NT2/D1 (cell line): ENCODE measurements around the gene TMEM179.

ENCODE experiments used
- SUZ12 ChIP-seq: IDR thresholded peaks from 2 replicates; pipeline ENCODE4 v1.6.1; 2011; ENCODE audit not compliant: insufficient read length, insufficient read depth; ENCODE audit errors: extremely low read depth
- YY1 ChIP-seq: IDR thresholded peaks from 2 replicates; pipeline ENCODE4 v1.6.1; 2011; ENCODE audit not compliant: insufficient read length, insufficient read depth

GRCh38 chr14:104588066-104588857, 16.3 kb downstream of the TMEM179 start:
- no peak for TF ChIP-seq YY1
- TF ChIP-seq SUZ12: no peak
